Activated T-cell treated with anti-CD3 and anti-CD28 coated beads, Interleukin-2, amount 50 U/mL, for 1 hour (primary cell): ENCODE results near the gene AP2B1.
"Not testable (repeated sequence)": the region's sequence is repeated elsewhere in the genome, so short reads cannot be mapped to it uniquely, and the experiment has no call there.

Experiments
- DNase-seq: peaks from one replicate; pipeline ENCODE4 v3.0.0-alpha.2; 2020

The AP2B1 gene

DNA sequence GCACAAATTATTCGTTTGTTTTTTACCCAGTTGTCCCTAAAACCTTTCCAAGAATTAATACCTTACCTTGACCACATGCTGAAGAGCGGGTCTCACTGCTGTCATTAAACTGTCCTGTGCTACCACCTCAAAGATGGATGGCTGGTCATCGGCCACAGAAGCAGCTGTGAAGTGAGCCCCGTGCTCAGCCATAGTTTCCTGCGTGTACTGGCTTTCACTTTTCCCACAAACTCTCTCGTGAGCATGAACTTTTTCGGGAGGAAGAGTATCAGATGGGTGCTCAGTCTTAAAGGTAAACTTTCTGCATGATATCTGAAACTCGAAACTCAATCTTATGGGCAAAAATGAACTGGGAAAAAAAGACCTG is 9.3 kb upstream of the AP2B1 start:
- no peak for DNase-seq

GRCh38 chr17:35578197-35578928 is 8.8 kb upstream of the AP2B1 start, which contains the start of gene PEX12:
TSS of gene PEX12 (minus strand) at chr17:35578571. CDS start at chr17:35578021, 550 bp downstream.
- peak; percentile 82 for DNase-seq

DNA sequence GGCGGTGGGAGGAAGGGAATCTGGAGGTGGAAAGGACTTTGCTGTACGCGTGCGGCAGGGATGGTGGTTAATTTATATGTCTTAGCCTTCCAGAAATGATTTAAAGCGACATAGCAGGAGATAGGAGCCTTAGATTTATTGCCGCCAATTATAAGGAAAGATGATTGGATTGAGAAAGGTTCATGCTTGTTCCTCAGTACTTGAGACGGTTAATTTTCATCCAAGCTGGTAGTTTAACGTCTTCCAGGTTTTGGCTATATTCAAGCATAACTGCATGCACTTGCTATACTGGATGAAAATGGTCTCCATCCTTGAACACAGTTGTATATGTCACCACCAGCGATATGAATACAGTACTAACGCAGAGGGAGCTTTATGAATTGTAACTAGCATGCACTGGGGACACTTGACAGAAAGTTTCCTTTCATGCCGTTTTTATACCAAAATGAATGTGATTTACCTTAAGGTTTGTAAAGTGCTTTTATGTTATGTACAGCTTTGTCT is 8.1 kb upstream of the AP2B1 start:
- no peak for DNase-seq

GRCh38 chr17:35584061-35584460 is 3.1 kb upstream of the AP2B1 start:
- DNase-seq, result no peak

DNA sequence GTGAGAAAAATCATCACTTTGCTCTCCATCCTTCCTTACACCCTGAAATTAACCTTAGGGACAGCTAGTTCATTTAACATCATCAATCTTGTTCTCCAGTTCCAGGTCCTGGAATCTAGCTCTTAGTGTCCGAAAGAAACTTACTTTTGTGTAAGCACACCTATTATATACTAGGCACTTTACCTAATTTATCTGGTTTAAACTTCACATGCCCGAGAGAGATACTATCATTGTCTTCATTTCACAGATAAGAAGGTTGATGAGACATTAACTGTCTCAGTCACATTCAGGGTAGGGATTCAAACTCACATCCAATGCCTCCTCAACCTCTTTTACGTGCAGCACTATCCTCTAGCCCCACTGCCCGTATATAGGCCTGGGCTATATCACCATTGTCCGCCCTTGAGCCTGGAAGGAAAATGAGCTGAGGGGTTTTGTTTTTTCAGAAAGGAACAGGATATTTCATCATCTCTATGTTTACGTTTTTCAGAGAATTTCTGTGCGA is 501 bp upstream of the AP2B1 start:
- no peak for DNase-seq

- no peak for DNase-seq
These were observed 1.2 kb downstream of the AP2B1 start for GRCh38 chr17:35588196-35588920.

- DNase-seq, result no peak
These were observed 8.9 kb downstream of the AP2B1 start for GRCh38 chr17:35596072-35596471.

DNA sequence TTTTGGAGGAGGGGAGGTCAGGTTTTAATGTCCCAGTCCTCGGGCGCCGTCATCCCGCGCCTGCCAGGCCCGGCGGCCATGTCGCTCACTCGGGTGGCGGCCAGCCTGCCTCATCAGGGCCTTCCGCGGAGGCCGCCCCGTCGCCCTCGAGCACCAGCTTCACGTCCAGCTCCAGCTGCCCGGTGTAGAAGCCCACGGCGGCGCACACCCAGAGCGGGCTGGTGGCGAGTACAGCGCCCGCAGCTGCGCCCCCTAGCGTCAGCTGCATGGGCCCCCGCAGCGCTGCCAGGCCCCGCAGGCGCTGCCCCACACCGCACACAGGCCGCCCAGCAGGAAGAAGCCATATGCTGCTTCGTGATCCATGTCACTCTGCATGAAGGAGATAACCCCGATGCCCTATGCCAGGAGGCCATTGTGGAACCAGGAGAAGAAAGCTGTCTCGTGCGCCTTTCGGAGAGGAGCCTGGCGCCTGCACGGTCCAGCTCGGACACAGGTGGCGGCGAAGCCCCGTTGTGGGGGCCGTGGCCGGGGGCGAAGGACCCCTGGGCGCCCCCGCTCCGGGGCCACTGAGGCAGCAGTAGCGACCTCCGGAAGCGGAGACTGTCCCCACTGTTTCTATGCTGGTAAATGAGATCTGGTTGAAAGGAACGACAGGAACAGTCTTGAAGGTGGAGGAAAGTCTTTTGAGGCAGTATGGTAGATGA is 9.6 kb downstream of the AP2B1 start:
- no peak for DNase-seq

GRCh38 chr17:35597604-35598003 is 10.5 kb downstream of the AP2B1 start:
- DNase-seq, result no peak

DNA sequence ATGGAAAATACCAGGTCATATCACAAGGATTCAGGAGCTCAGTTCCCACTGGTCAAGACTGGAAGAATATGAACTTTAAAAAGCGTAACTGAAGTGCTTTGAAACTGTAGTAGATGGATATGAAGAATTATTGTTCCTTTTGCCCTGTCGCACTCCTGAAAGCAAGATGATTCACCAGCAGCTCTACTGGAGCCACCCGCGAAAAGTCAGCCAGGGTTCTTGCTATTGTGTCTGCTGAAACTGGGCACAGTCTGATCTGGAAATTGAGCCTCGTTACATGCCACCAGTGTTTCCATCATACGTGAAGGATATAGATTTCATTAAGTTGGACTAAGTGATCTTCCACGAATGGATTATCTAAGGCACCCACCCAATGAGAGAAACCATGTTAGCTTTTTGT is 16.6 kb downstream of the AP2B1 start:
- no peak for DNase-seq

DNA sequence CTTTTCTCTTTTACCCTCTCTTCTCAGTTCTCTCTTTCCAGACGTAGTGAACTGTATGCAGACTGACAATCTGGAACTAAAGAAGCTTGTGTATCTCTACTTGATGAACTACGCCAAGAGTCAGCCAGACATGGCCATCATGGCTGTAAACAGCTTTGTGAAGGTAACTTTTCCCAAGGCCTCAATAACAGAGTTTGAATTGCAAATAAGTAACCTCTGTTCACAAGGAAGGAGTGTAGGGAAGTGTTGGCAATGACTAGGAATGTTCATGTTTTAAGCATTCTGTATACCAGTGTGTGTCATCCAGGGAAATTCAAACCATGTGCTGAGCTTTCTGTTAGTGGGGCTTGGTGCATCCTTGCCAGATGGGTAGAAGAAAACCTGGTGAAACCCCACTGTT is 18.6 kb downstream of the AP2B1 start:
- no peak for DNase-seq

GRCh38 chr17:35607239-35607847 is 20.2 kb downstream of the AP2B1 start:
- DNase-seq, result no peak

GRCh38 chr17:35609831-35610230 is 22.7 kb downstream of the AP2B1 start:
- DNase-seq, result no peak

- DNase-seq, result not testable (repeated sequence)
These were observed 23.6 kb downstream of the AP2B1 start for GRCh38 chr17:35610746-35611145.

DNA sequence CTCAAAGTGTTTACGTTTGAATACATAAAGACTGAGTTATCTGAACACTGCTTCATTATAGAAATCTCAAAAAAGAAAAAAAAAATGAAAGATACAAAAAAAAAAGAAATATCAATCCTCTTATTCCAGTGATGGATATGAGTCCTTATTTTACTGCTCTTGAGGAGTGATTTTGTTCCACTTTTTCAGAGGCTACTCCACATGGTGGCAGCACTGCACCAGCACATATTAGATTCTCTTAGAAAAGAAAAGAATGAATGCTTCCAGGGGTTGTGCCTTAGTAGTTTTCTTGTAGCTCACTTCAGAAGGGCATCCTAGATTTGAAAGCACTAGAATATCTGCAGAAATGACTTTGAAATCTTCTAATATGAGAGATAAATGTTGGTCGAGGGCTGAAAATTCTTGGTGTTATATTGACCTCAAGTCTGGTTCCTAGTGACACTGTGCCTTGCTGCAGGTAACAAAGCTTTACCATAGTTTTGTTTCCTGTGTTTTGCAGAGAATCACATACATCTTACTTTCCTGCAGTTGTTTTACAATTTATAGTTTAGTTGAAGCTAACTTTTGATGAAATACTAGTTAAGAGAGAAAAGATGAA is 25.9 kb downstream of the AP2B1 start:
- peak; percentile 36 for DNase-seq

- no peak for DNase-seq
These were observed 27.7 kb downstream of the AP2B1 start for GRCh38 chr17:35614810-35615209.

- DNase-seq, result no peak
These were observed 29.4 kb downstream of the AP2B1 start for GRCh38 chr17:35616536-35616935.

- no peak for DNase-seq
These were observed 30.4 kb downstream of the AP2B1 start for GRCh38 chr17:35617505-35617904.

DNA sequence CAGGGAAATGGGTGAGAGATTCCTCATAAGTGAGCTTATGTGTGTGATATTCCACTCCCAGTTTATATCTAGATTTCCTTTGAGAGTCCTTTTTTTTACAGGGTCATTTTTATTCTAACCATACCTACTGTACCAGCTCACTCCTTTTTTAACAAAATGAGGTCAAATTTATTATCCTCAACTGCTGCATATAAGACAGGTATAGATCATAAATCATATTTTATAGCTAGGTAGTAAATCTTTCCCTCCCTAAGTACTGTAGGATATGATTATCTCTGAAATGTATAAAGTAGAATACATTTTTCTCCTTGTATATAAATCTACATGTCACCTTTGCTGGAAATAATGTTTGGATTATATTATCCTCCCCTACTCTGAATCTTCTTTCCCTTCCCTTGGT is 31.5 kb downstream of the AP2B1 start:
- no peak for DNase-seq

- DNase-seq, result no peak
These were observed 34.6 kb downstream of the AP2B1 start for GRCh38 chr17:35621768-35622167.

DNA sequence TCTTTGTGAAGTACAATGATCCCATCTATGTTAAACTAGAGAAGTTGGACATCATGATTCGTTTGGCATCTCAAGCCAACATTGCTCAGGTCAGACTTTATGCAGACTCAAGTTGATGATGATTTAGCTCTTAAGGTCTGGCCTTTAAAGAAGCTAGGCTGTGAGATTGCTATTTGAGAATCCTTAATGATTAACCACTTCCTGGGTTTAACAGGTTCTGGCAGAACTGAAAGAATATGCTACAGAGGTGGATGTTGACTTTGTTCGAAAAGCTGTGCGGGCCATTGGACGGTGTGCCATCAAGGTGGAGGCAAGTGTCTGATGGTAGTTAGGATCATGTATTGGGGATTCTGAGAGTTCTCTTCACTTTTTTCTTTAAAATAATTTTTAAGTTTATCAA is 40.3 kb downstream of the AP2B1 start:
- no peak for DNase-seq

DNA sequence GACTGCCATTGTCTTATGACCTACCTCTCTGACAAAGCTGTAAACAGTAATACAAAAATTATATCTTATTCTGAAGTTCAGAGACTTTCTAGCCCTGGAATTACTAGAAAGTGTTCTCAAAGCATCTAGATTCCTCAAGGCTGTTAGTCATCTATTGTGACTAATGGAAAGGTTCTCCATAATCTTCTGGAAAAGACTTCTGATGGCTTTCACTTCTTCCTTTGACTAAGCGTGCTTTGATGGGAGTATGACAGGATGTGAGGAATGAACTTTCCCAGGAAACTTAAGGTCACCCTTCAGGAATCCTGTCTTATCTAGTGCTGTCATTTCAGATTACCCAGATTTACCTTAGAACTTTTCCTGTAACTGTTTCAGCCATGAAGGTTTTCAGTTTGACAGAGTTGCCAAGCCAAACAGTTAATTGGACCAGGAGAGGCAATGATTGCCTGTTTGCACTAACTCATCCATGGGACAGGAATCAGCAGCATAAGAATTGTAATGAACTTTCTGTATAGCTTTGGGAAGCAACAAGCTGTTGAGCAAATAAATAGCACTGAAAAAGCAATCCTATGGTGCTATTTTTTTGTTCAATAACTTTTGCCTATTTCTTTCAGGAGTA is 43.5 kb downstream of the AP2B1 start:
- no peak for DNase-seq
